OCI-LY1 (cell line): ENCODE measurements around the gene MAP4K4.

Experiments
- H2AFZ ChIP-seq: fragments of 200-600 bp; sonication (generic), shearing (Covaris generic); 2 replicates; pipeline ENCODE4 v1.6.0; 2014; ENCODE audit warnings: antibody characterized with exemption, mild to moderate bottlenecking, low read length
- H3F3A ChIP-seq: fragments of 200-600 bp; sonication (generic), shearing (Covaris generic); 2 replicates; pipeline ENCODE4 v1.6.0; 2014; ENCODE audit warnings: mild to moderate bottlenecking, antibody characterized with exemption, low read length, moderate library complexity; ENCODE audit not compliant: insufficient read depth
- H3K27ac ChIP-seq: fragments of 200-600 bp; sonication (generic); 2 replicates; pipeline ENCODE4 v1.5.1; 2014; ENCODE audit warnings: low read length, mixed run types, mild to moderate bottlenecking, low read depth; ENCODE audit not compliant: poor library complexity, severe bottlenecking
- H3K27me3 ChIP-seq: fragments of 200-600 bp; sonication (generic); 2 replicates; pipeline ENCODE4 v1.6.0; 2014; ENCODE audit warnings: antibody characterized with exemption, mild to moderate bottlenecking, low read length, moderate library complexity; ENCODE audit not compliant: insufficient read depth
- H3K36me3 ChIP-seq: fragments of 200-600 bp; sonication (generic); 2 replicates; pipeline ENCODE4 v1.6.1; 2014; ENCODE audit warnings: mild to moderate bottlenecking, antibody characterized with exemption, low read length, moderate library complexity, mixed read lengths; ENCODE audit not compliant: insufficient read depth
- H3K4me1 ChIP-seq: fragments of 200-600 bp; sonication (generic); 2 replicates; pipeline ENCODE4 v1.5.1; 2014; ENCODE audit warnings: mild to moderate bottlenecking, low read length, moderate library complexity; ENCODE audit not compliant: insufficient read depth, severe bottlenecking
- H3K4me2 ChIP-seq: fragments of 200-600 bp; sonication (generic), shearing (Covaris generic); 2 replicates; pipeline ENCODE4 v1.6.1; 2014; ENCODE audit warnings: low read length
- H3K4me3 ChIP-seq: fragments of 200-600 bp; sonication (generic); 2 replicates; pipeline ENCODE4 v1.5.1; 2014; ENCODE audit warnings: low read length, low read depth, mild to moderate bottlenecking, mixed read lengths; ENCODE audit not compliant: poor library complexity, severe bottlenecking
- H3K79me2 ChIP-seq: fragments of 200-600 bp; shearing (Covaris generic); 2 replicates; pipeline ENCODE4 v1.6.1; 2016; ENCODE audit warnings: mixed run types, low read length, mixed read lengths; ENCODE audit not compliant: insufficient read depth
- H3K9ac ChIP-seq: fragments of 200-600 bp; sonication (generic), shearing (Covaris generic); 2 replicates; pipeline ENCODE4 v1.6.1; 2014; ENCODE audit warnings: mild to moderate bottlenecking, low read length, mixed read lengths
- H3K9me2 ChIP-seq: fragments of 200-600 bp; sonication (generic), shearing (Covaris generic); 2 replicates; pipeline ENCODE4 v1.6.1; 2014; ENCODE audit warnings: low read depth, mild to moderate bottlenecking, low read length, mixed read lengths
- H3K9me3 ChIP-seq: fragments of 200-600 bp; shearing (Covaris generic); 2 replicates; pipeline ENCODE4 v1.6.1; 2014; ENCODE audit warnings: low read length, mixed read lengths
- H4K20me1 ChIP-seq: fragments of 200-600 bp; sonication (generic), shearing (Covaris generic); 2 replicates; pipeline ENCODE4 v1.6.0; 2016; ENCODE audit warnings: mild to moderate bottlenecking, low read length; ENCODE audit not compliant: insufficient read depth
- CTCF ChIP-seq: fragments of 200-600 bp; sonication (generic), shearing (Covaris generic); IDR thresholded peaks from 2 replicates; pipeline ENCODE4 v1.5.1; 2017; ENCODE audit warnings: mild to moderate bottlenecking, antibody characterized with exemption, low read length, moderate library complexity, mixed read lengths
- EZH2 ChIP-seq: fragments of 200-600 bp; sonication (generic), shearing (Covaris generic); IDR thresholded peaks from 2 replicates; pipeline ENCODE4 v1.8.0; 2017; ENCODE audit warnings: borderline replicate concordance, mixed run types, mild to moderate bottlenecking, antibody characterized with exemption, low read length, moderate library complexity, mixed read lengths

Gene MAP4K4

GRCh38 chr2:101823347-101823791, 125.9 kb downstream of the MAP4K4 start:
- Histone ChIP-seq H3K4me1 (peaks cover 30% of the 10 kb centered on the region), H3K27ac (no peak overlapping the region), H3K9ac (no peak overlapping the region), H3K27me3 (no peaks in the 10 kb centered on the region), H3K9me2 (no peaks in the 10 kb centered on the region), H3F3A (no peaks in the 10 kb centered on the region), H3K79me2 (peaks cover 33% of the 10 kb centered on the region), H4K20me1 (no peaks in the 10 kb centered on the region), H3K36me3 (peaks cover 27% of the 10 kb centered on the region; the same call in 1 of the 2 replicates), H3K4me2 (no peak overlapping the region), H3K9me3 (no peaks in the 10 kb centered on the region), H3K4me3 (no peak overlapping the region), H2AFZ (no peak overlapping the region)
- peak; percentile 73 for TF ChIP-seq CTCF
- no peak for TF ChIP-seq EZH2

- Histone ChIP-seq H3K4me3 (no peak overlapping the region), H3K4me1 (peaks cover 25% of the 10 kb centered on the region), H3K9me3 (no peaks in the 10 kb centered on the region), H3K9ac (no peak overlapping the region), H3K79me2 (peaks cover 28% of the 10 kb centered on the region), H3K9me2 (no peaks in the 10 kb centered on the region), H4K20me1 (no peaks in the 10 kb centered on the region), H3F3A (no peaks in the 10 kb centered on the region), H2AFZ (no peak overlapping the region), H3K27ac (no peak overlapping the region), H3K4me2 (no peak overlapping the region), H3K27me3 (no peaks in the 10 kb centered on the region), H3K36me3 (peaks cover 30% of the 10 kb centered on the region; the same call in 1 of the 2 replicates)
- TF ChIP-seq EZH2 (no peak), CTCF (no peak)
These were observed 126.4 kb downstream of the MAP4K4 start for GRCh38 chr2:101823859-101824258.

- Histone ChIP-seq H3K79me2 (peaks cover 3% of the 10 kb centered on the region; the same call in 1 of the 2 replicates), H3K9me3 (no peaks in the 10 kb centered on the region), H2AFZ (no peak overlapping the region), H3F3A (no peaks in the 10 kb centered on the region), H3K9ac (no peak overlapping the region), H3K27ac (no peak overlapping the region), H3K4me1 (peaks cover 10% of the 10 kb centered on the region), H3K9me2 (no peaks in the 10 kb centered on the region), H4K20me1 (no peaks in the 10 kb centered on the region), H3K27me3 (no peaks in the 10 kb centered on the region), H3K36me3 (peaks cover 53% of the 10 kb centered on the region; the same call in 1 of the 2 replicates), H3K4me2 (no peak overlapping the region), H3K4me3 (no peak overlapping the region)
- TF ChIP-seq EZH2 (no peak), CTCF (no peak)
These were observed 129.2 kb downstream of the MAP4K4 start for GRCh38 chr2:101826716-101827115.
